KMS-11 (cell line): ENCODE measurements around the gene USP26.
"Not testable (repeated sequence)": the region's sequence is repeated elsewhere in the genome, so short reads cannot be mapped to it uniquely, and the experiment has no call there.

Experiments used
- H2AFZ ChIP-seq: fragments of 200-600 bp; sonication (generic); 2 replicates; pipeline ENCODE4 v1.6.1; 2016; ENCODE audit warnings: antibody characterized with exemption, mixed run types, low read depth
- H3K27ac ChIP-seq: fragments of 200-600 bp; sonication (generic); 2 replicates; pipeline ENCODE4 v1.6.1; 2016; ENCODE audit warnings: mild to moderate bottlenecking, mixed run types
- H3K27me3 ChIP-seq: fragments of 200-600 bp; sonication (generic); 2 replicates; pipeline ENCODE4 v1.6.1; 2017; ENCODE audit warnings: mild to moderate bottlenecking, low read depth, mixed run types, moderate library complexity; ENCODE audit not compliant: insufficient read depth
- H3K36me3 ChIP-seq: fragments of 200-600 bp; sonication (generic); 2 replicates; pipeline ENCODE4 v1.6.1; 2017; ENCODE audit warnings: mild to moderate bottlenecking, mixed run types; ENCODE audit not compliant: insufficient read depth
- H3K4me1 ChIP-seq: fragments of 200-600 bp; sonication (generic); 2 replicates; pipeline ENCODE4 v1.6.1; 2016; ENCODE audit warnings: mild to moderate bottlenecking, low read depth, mixed run types; ENCODE audit not compliant: poor library complexity, severe bottlenecking
- H3K4me2 ChIP-seq: fragments of 200-600 bp; sonication (generic); 2 replicates; pipeline ENCODE4 v1.7.0; 2016; ENCODE audit warnings: mild to moderate bottlenecking, mixed run types
- H3K4me3 ChIP-seq: fragments of 200-600 bp; sonication (generic); IDR thresholded peaks from 2 replicates; pipeline ENCODE4 v1.6.1; 2017; ENCODE audit warnings: low read depth, low read length, mixed read lengths; ENCODE audit not compliant: insufficient read depth
- H3K79me2 ChIP-seq: fragments of 200-600 bp; sonication (generic); 2 replicates; pipeline ENCODE4 v1.6.1; 2016; ENCODE audit warnings: low read depth, mixed run types; ENCODE audit not compliant: insufficient read depth
- H3K9ac ChIP-seq: fragments of 200-600 bp; sonication (generic); 2 replicates; pipeline ENCODE4 v1.6.1; 2016; ENCODE audit warnings: mild to moderate bottlenecking, mixed run types
- H4K20me1 ChIP-seq: fragments of 200-600 bp; sonication (generic); 2 replicates; pipeline ENCODE4 v1.6.1; 2016; ENCODE audit warnings: mild to moderate bottlenecking, mixed run types; ENCODE audit not compliant: insufficient read depth
- CTCF ChIP-seq: fragments of 200-600 bp; sonication (generic); conservative IDR thresholded peaks from 2 replicates; pipeline ENCODE4 v1.6.1; 2017; ENCODE audit warnings: low read depth, mild to moderate bottlenecking, antibody characterized with exemption, low read length, moderate library complexity, mixed read lengths

Gene USP26

GRCh38 chrX:133081990-133082389 is 14.9 kb downstream of the USP26 start:
- no peak overlapping the region for H2AFZ ChIP-seq
- H3K27me3 ChIP-seq = no peaks in the 10 kb centered on the region
- H3K4me2 ChIP-seq = no peak overlapping the region
- no peak overlapping the region for H3K4me3 ChIP-seq
- no peak overlapping the region for H3K9ac ChIP-seq
- H3K79me2 ChIP-seq = no peaks in the 10 kb centered on the region
- H3K36me3 ChIP-seq = no peaks in the 10 kb centered on the region
- H3K27ac ChIP-seq = no peak overlapping the region
- H3K4me1 ChIP-seq = no peaks in the 10 kb centered on the region
- TF ChIP-seq CTCF = no peak
- H4K20me1 ChIP-seq = no peaks in the 10 kb centered on the region

GRCh38 chrX:133077856-133078255 is 19.1 kb downstream of the USP26 start:
- not testable (repeated sequence) for H3K4me1 ChIP-seq, H3K27ac ChIP-seq, H3K27me3 ChIP-seq, H2AFZ ChIP-seq, H3K4me3 ChIP-seq, H3K4me2 ChIP-seq, H3K9ac ChIP-seq, H3K79me2 ChIP-seq, H3K36me3 ChIP-seq, H4K20me1 ChIP-seq

GRCh38 chrX:133072566-133072965 is 24.3 kb downstream of the USP26 start:
- Histone ChIP-seq H3K9ac (no peak overlapping the region), H3K4me2 (no peak overlapping the region), H3K27ac (no peak overlapping the region), H3K79me2 (no peaks in the 10 kb centered on the region), H3K4me1 (no peaks in the 10 kb centered on the region), H3K36me3 (no peaks in the 10 kb centered on the region), H3K27me3 (no peaks in the 10 kb centered on the region), H2AFZ (no peak overlapping the region), H3K4me3 (no peak overlapping the region), H4K20me1 (no peaks in the 10 kb centered on the region)
- TF ChIP-seq CTCF = no peak

- Histone ChIP-seq H3K79me2 (no peaks in the 10 kb centered on the region), H3K4me2 (no peak overlapping the region), H3K27ac (no peak overlapping the region), H3K9ac (no peak overlapping the region), H3K27me3 (no peaks in the 10 kb centered on the region), H3K4me1 (no peaks in the 10 kb centered on the region), H4K20me1 (no peaks in the 10 kb centered on the region), H3K4me3 (no peak overlapping the region), H2AFZ (no peak overlapping the region), H3K36me3 (no peaks in the 10 kb centered on the region)
- TF ChIP-seq CTCF = no peak
Measured at GRCh38 chrX:133068461-133068860, 28.4 kb downstream of the USP26 start.

- Histone ChIP-seq H2AFZ (no peak overlapping the region), H3K36me3 (no peaks in the 10 kb centered on the region), H3K9ac (no peak overlapping the region), H3K27me3 (no peaks in the 10 kb centered on the region), H3K27ac (no peak overlapping the region), H4K20me1 (no peaks in the 10 kb centered on the region), H3K4me3 (no peak overlapping the region), H3K4me2 (no peak overlapping the region), H3K79me2 (no peaks in the 10 kb centered on the region), H3K4me1 (no peaks in the 10 kb centered on the region)
- no peak for TF ChIP-seq CTCF
Measured at GRCh38 chrX:133056341-133056740, 40.6 kb downstream of the USP26 start.
